Suprapubic skin (tissue), 4 donors: ENCODE results near the gene MRPS33.
"Not testable (repeated sequence)": the region's sequence is repeated elsewhere in the genome, so short reads cannot be mapped to it uniquely, and the experiment has no call there.

ENCODE experiments used
- CTCF ChIP-seq, 2 donors: fragments of 200-600 bp in 1 of 2; fragments of 450-650 bp in 1 of 2; sonication (generic) in 1 of 2; IDR thresholded peaks; one replicate each; pipeline ENCODE4 v1.5.1; 2016 to 2019; ENCODE audit warnings: antibody characterized with exemption in 2 of 2, mild to moderate bottlenecking in 1 of 2, moderate library complexity in 1 of 2
- POLR2A ChIP-seq, 2 donors: fragments of 450-650 bp; IDR thresholded peaks; one replicate each; pipeline ENCODE4 v1.6.1; 2017; ENCODE audit warnings: antibody characterized with exemption in 2 of 2, mild to moderate bottlenecking in 2 of 2, moderate library complexity in 2 of 2
- POLR2AphosphoS5 ChIP-seq, 3 donors: sonication (generic); formaldehyde crosslinking; IDR thresholded peaks; one replicate each; pipeline ENCODE4 v1.6.1; 2017; ENCODE audit warnings: antibody characterized with exemption in 3 of 3

- TF ChIP-seq CTCF, POLR2A, POLR2AphosphoS5 (IDR thresholded peaks at IDR 0.05): not testable (repeated sequence)
Observed at GRCh38 chr7:141038100-141038499, 23.3 kb upstream of the MRPS33 start.
